Mesendoderm (in vitro differentiated cells): ENCODE results near the gene ARL15.

Experiments used
- DNase-seq: peaks from one replicate; pipeline ENCODE4 v3.0.0; 2013
- H2AK5ac ChIP-seq: 2 replicates; pipeline ENCODE4 v1.6.1; 2013; ENCODE audit warnings: low read length, inconsistent platforms
- H2BK120ac ChIP-seq: 2 replicates; pipeline ENCODE4 v1.6.1; 2013; ENCODE audit warnings: low read depth, mild to moderate bottlenecking, low read length, moderate library complexity, mixed read lengths
- H2BK15ac ChIP-seq: replicated peaks from 2 replicates; pipeline ENCODE4 v1.6.1; 2013; ENCODE audit warnings: low read depth, mild to moderate bottlenecking, moderate library complexity
- H2BK5ac ChIP-seq: 2 replicates; pipeline ENCODE4 v1.6.1; 2013; ENCODE audit warnings: low read length, inconsistent platforms
- H3K18ac ChIP-seq: 2 replicates; pipeline ENCODE4 v1.6.1; 2013; ENCODE audit warnings: mild to moderate bottlenecking, low read length, mixed read lengths
- H3K23ac ChIP-seq: one replicate; pipeline ENCODE4 v1.6.1; 2013; ENCODE audit warnings: low read length
- H3K27ac ChIP-seq: 2 replicates; pipeline ENCODE4 v1.5.1; 2013; ENCODE audit warnings: low read depth, mild to moderate bottlenecking, inconsistent platforms, low read length, moderate library complexity
- H3K27me3 ChIP-seq: 2 replicates; pipeline ENCODE4 v1.6.1; 2013; ENCODE audit warnings: low read length, control low read depth, mild to moderate bottlenecking, inconsistent platforms; ENCODE audit not compliant: insufficient read depth, poor library complexity
- H3K36me3 ChIP-seq: 2 replicates; pipeline ENCODE4 v1.6.1; 2013; ENCODE audit warnings: low read length, inconsistent platforms; ENCODE audit not compliant: control insufficient read depth, insufficient read depth
- H3K4ac ChIP-seq: one replicate; pipeline ENCODE4 v1.6.1; 2013; ENCODE audit warnings: low read depth, mild to moderate bottlenecking, low read length, moderate library complexity
- H3K4me1 ChIP-seq: 2 replicates; pipeline ENCODE4 v1.6.1; 2013; ENCODE audit warnings: low read depth, low read length, inconsistent platforms; ENCODE audit not compliant: control insufficient read depth
- H3K4me2 ChIP-seq: 2 replicates; pipeline ENCODE4 v1.6.1; 2013; ENCODE audit warnings: low read length
- H3K4me3 ChIP-seq: 2 replicates; pipeline ENCODE4 v1.5.1; 2013; ENCODE audit warnings: mild to moderate bottlenecking, low read length
- H3K56ac ChIP-seq: one replicate; pipeline ENCODE4 v1.6.1; 2013; ENCODE audit warnings: low read length
- H3K79me1 ChIP-seq: 2 replicates; pipeline ENCODE4 v1.6.1; 2013; ENCODE audit warnings: low read length, inconsistent platforms
- H3K79me2 ChIP-seq: 2 replicates; pipeline ENCODE4 v1.6.1; 2013; ENCODE audit warnings: mild to moderate bottlenecking, low read length; ENCODE audit not compliant: control insufficient read depth, insufficient read depth
- H3K9ac ChIP-seq: 2 replicates; pipeline ENCODE4 v1.6.1; 2013; ENCODE audit warnings: low read length, inconsistent platforms
- H4K5ac ChIP-seq: one replicate; pipeline ENCODE4 v1.6.1; 2013; ENCODE audit warnings: low read length
- H4K8ac ChIP-seq: one replicate; pipeline ENCODE4 v1.6.1; 2013; ENCODE audit warnings: low read depth, mild to moderate bottlenecking, control low read depth, low read length, moderate library complexity
- WGBS: extraction: QIAGEN DNeasy Blood & Tissue Kit; methylation state at CpG from one replicate; pipeline ENCODE4 v1.1.7; 2013; ENCODE audit warnings: low lambda C conversion rate, missing lambda C conversion rate; ENCODE audit not compliant: insufficient coverage; ENCODE audit errors: extremely low coverage; 5-methylcytosine and 5-hydroxymethylcytosine counted together

ARL15 gene

GRCh38 chr5:54195701-54196100 lies 114.7 kb downstream of the ARL15 start:
- Histone ChIP-seq H3K9ac (no peak overlapping the region), H3K27ac (no peak overlapping the region), H3K56ac (no peak overlapping the region), H4K5ac (no peak overlapping the region), H3K79me2 (no peaks in the 10 kb centered on the region), H3K79me1 (peaks cover 1% of the 10 kb centered on the region), H3K23ac (no peak overlapping the region), H4K8ac (no peak overlapping the region), H3K4me1 (no peaks in the 10 kb centered on the region), H3K27me3 (no peaks in the 10 kb centered on the region), H2AK5ac (no peak overlapping the region), H2BK15ac (no peak overlapping the region), H3K4me2 (no peak overlapping the region), H3K36me3 (no peaks in the 10 kb centered on the region), H3K4ac (no peak overlapping the region), H3K18ac (no peak overlapping the region), H3K4me3 (no peak overlapping the region), H2BK120ac (no peak overlapping the region), H2BK5ac (no peak overlapping the region)
- DNase-seq: no peak

- H3K4ac ChIP-seq: no peak overlapping the region
- DNase-seq: no peak
Observed at GRCh38 chr5:54194318-54194717, 116.1 kb downstream of the ARL15 start.

GRCh38 chr5:54187694-54188093 lies 122.7 kb downstream of the ARL15 start:
- no peak overlapping the region for H2BK15ac ChIP-seq
- H4K8ac ChIP-seq: no peak overlapping the region
- no peak overlapping the region for H3K23ac ChIP-seq
- H3K79me1 ChIP-seq: no peaks in the 10 kb centered on the region
- H3K27ac ChIP-seq: no peak overlapping the region
- no peak overlapping the region for H3K18ac ChIP-seq
- H3K4me1 ChIP-seq: peaks cover 6% of the 10 kb centered on the region
- no peak for DNase-seq
- no peaks in the 10 kb centered on the region for H3K79me2 ChIP-seq
- H2BK120ac ChIP-seq: no peak overlapping the region
- no peak overlapping the region for H3K4me2 ChIP-seq
- H2AK5ac ChIP-seq: no peak overlapping the region
- H3K4ac ChIP-seq: no peak overlapping the region
- no peaks in the 10 kb centered on the region for H3K27me3 ChIP-seq
- no peak overlapping the region for H2BK5ac ChIP-seq
- no peak overlapping the region for H3K4me3 ChIP-seq
- no peak overlapping the region for H4K5ac ChIP-seq
- H3K36me3 ChIP-seq: no peaks in the 10 kb centered on the region
- no peak overlapping the region for H3K56ac ChIP-seq
- no peak overlapping the region for H3K9ac ChIP-seq

More at GRCh38 chr5:54194318-54194717, 116.1 kb downstream of the ARL15 start:
- Histone ChIP-seq H3K27me3 (no peaks in the 10 kb centered on the region), H4K5ac (no peak overlapping the region), H3K79me1 (peaks cover 1% of the 10 kb centered on the region), H3K79me2 (no peaks in the 10 kb centered on the region), H2BK120ac (no peak overlapping the region), H3K56ac (no peak overlapping the region), H3K9ac (no peak overlapping the region), H2BK5ac (no peak overlapping the region), H3K23ac (no peak overlapping the region), H2AK5ac (no peak overlapping the region), H3K27ac (no peak overlapping the region), H3K4me3 (no peak overlapping the region), H4K8ac (no peak overlapping the region), H3K18ac (no peak overlapping the region), H2BK15ac (no peak overlapping the region), H3K4me2 (no peak overlapping the region), H3K4me1 (no peaks in the 10 kb centered on the region), H3K36me3 (no peaks in the 10 kb centered on the region)
- no CpG with 5 or more reads among the region's 2 CpGs for WGBS

GRCh38 chr5:54186912-54187445 lies 123.4 kb downstream of the ARL15 start:
- no peak overlapping the region for H3K4me3 ChIP-seq
- H3K9ac ChIP-seq: no peak overlapping the region
- H4K5ac ChIP-seq: no peak overlapping the region
- no CpG with 5 or more reads among the region's 2 CpGs for WGBS
- H2BK120ac ChIP-seq: no peak overlapping the region
- H3K4me2 ChIP-seq: no peak overlapping the region
- H2BK15ac ChIP-seq: no peak overlapping the region
- H3K4ac ChIP-seq: peak overlapping the region; percentile 71
- H2AK5ac ChIP-seq: no peak overlapping the region
- H3K23ac ChIP-seq: no peak overlapping the region
- no peak overlapping the region for H4K8ac ChIP-seq
- H3K79me1 ChIP-seq: no peaks in the 10 kb centered on the region
- H3K36me3 ChIP-seq: no peaks in the 10 kb centered on the region
- H2BK5ac ChIP-seq: no peak overlapping the region
- H3K27me3 ChIP-seq: no peaks in the 10 kb centered on the region
- no peaks in the 10 kb centered on the region for H3K79me2 ChIP-seq
- peaks cover 6% of the 10 kb centered on the region for H3K4me1 ChIP-seq
- peak; percentile 25 for DNase-seq
- no peak overlapping the region for H3K27ac ChIP-seq
- no peak overlapping the region for H3K18ac ChIP-seq
- H3K56ac ChIP-seq: peak overlapping the region; percentile 19

- H3K4me3 ChIP-seq: no peak overlapping the region
- no peaks in the 10 kb centered on the region for H3K36me3 ChIP-seq
- DNase-seq: peak; percentile 74
- WGBS: no CpG with 5 or more reads among the region's 8 CpGs
- H4K5ac ChIP-seq: no peak overlapping the region
- H3K4ac ChIP-seq: no peak overlapping the region
- H3K9ac ChIP-seq: no peak overlapping the region
- no peak overlapping the region for H3K4me2 ChIP-seq
- H4K8ac ChIP-seq: no peak overlapping the region
- no peaks in the 10 kb centered on the region for H3K79me1 ChIP-seq
- peaks cover 6% of the 10 kb centered on the region for H3K4me1 ChIP-seq
- no peak overlapping the region for H2BK120ac ChIP-seq
- H3K23ac ChIP-seq: no peak overlapping the region
- no peak overlapping the region for H3K56ac ChIP-seq
- no peak overlapping the region for H3K18ac ChIP-seq
- H3K27ac ChIP-seq: no peak overlapping the region
- H3K27me3 ChIP-seq: no peaks in the 10 kb centered on the region
- no peak overlapping the region for H2AK5ac ChIP-seq
- no peaks in the 10 kb centered on the region for H3K79me2 ChIP-seq
- H2BK5ac ChIP-seq: no peak overlapping the region
- H2BK15ac ChIP-seq: no peak overlapping the region
Observed at GRCh38 chr5:54186108-54186507, 124.3 kb downstream of the ARL15 start.

GRCh38 chr5:54184806-54185205 lies 125.6 kb downstream of the ARL15 start:
- Histone ChIP-seq H2BK15ac (no peak overlapping the region), H3K4ac (no peak overlapping the region), H3K9ac (no peak overlapping the region), H2BK5ac (no peak overlapping the region), H3K56ac (no peak overlapping the region), H2BK120ac (no peak overlapping the region), H3K4me2 (no peak overlapping the region), H3K36me3 (no peaks in the 10 kb centered on the region), H4K8ac (no peak overlapping the region), H3K79me2 (no peaks in the 10 kb centered on the region), H3K79me1 (no peaks in the 10 kb centered on the region), H2AK5ac (no peak overlapping the region), H3K4me1 (peaks cover 6% of the 10 kb centered on the region), H3K27me3 (no peaks in the 10 kb centered on the region), H3K18ac (no peak overlapping the region), H3K4me3 (no peak overlapping the region), H4K5ac (no peak overlapping the region), H3K23ac (no peak overlapping the region), H3K27ac (no peak overlapping the region)
- no peak for DNase-seq
- no CpG with 5 or more reads among the region's 2 CpGs for WGBS
